Activated B cell treated with CpG ODN at 0.5 μM for 24 hours (primary cell): ENCODE results near the gene SPTLC3. TPM values are rescaled to one million over a fixed set of nuclear protein-coding genes. Genes with fewer than 3 reads are reported as not detected.

Experiments
- ATAC-seq: fragments of 200-7000 bp; cut with Tn5 transposase; one replicate; pipeline ENCODE4 v1.10.0; 2021; ENCODE audit warnings: low read depth, mild to moderate bottlenecking, moderate library complexity
- CTCF ChIA-PET: fragments of 350-600 bp; sonication (Branson Sonifier 250); formaldehyde crosslinking; loops from one replicate; lab custom pipeline; 2021; ENCODE audit warnings: antibody characterized with exemption; lab: Charles Lee
- POLR2A ChIA-PET: fragments of 350-600 bp; sonication (Branson Sonifier 250); formaldehyde crosslinking; loops from one replicate; lab custom pipeline; 2021; ENCODE audit warnings: antibody characterized with exemption; lab: Charles Lee
- DNase-seq: peaks from one replicate; pipeline ENCODE4 v3.0.0; 2022
- H3K27ac Mint-ChIP-seq: one replicate; pipeline ENCODE4 v1.8.0; 2020; ENCODE audit warnings: mixed read lengths
- H3K27me3 Mint-ChIP-seq: one replicate; pipeline ENCODE4 v1.8.0; 2021; ENCODE audit warnings: mixed read lengths
- H3K36me3 Mint-ChIP-seq: one replicate; pipeline ENCODE4 v1.8.0; 2021; ENCODE audit warnings: low read depth, mixed read lengths
- H3K4me1 Mint-ChIP-seq: one replicate; pipeline ENCODE4 v1.8.0; 2021; ENCODE audit warnings: mixed read lengths
- H3K4me3 Mint-ChIP-seq: one replicate; pipeline ENCODE4 v1.8.0; 2020; ENCODE audit warnings: mild to moderate bottlenecking, mixed read lengths
- H3K9me3 Mint-ChIP-seq: one replicate; pipeline ENCODE4 v1.8.0; 2020; ENCODE audit warnings: mixed read lengths
- intact Hi-C: fragments of 100-400 bp; cut with micrococcal nuclease; formaldehyde crosslinking; loops from one replicate; pipeline ENCODE4 v1.15.1; 2024
- total RNA-seq: library from RNA; stranded (reverse); gene quantifications from 2 replicates; pipeline ENCODE4 v1.2.3, GENCODE V29; 2022
- TF ChIP-seq, protein P1 (sequence below): fragments of 200-600 bp; IDR thresholded peaks from one replicate; pipeline ENCODE4 v1.8.0; 2022; ENCODE audit warnings: antibody characterized with exemption, mild to moderate bottlenecking

SPTLC3 gene
- total RNA-seq, 1 donor from 2014 or later, result not detected

DNA sequence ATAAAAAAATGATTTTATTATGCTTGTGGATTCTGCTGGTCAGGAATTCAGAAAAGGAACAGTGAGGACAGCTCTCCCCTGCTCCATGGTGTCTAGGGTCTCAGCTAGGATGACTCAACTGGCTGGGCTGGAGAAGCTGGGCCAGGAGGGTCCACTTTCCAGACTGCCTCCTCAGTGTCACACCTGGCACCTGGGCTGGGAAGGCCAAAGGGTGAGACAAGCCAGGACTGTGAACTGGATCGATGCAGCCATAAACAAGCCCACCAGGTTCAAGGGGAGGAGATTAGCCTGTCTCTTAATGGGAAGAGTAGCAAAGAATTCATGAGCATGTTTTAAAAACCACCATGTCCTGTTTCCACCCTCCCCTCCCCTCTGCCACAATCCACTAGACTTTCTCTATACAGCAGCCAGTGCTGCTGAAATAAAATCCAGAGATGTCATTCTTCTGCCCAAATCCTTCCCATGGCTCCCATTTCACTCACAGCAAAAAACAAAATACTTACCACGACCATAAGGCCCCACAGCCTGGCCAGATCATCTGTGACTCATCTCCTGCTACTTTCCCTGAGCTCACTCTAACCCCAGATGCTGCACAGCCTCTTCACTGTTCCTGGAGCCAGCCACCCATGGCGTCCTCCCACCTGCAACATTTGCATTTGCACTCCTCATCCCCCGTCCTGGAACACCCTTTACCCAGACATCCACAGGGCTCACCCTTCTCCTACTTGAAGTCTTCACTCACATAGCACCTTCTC, 13.8 kb downstream of the SPTLC3 start:
- Mint-ChIP-seq H3K27ac (no peak overlapping the region), H3K4me3 (no peak overlapping the region), H3K27me3 (no peaks in the 10 kb centered on the region), H3K36me3 (no peaks in the 10 kb centered on the region), H3K4me1 (no peaks in the 10 kb centered on the region), H3K9me3 (peaks cover 15% of the 10 kb centered on the region)
- TF ChIP-seq, protein P1, sequence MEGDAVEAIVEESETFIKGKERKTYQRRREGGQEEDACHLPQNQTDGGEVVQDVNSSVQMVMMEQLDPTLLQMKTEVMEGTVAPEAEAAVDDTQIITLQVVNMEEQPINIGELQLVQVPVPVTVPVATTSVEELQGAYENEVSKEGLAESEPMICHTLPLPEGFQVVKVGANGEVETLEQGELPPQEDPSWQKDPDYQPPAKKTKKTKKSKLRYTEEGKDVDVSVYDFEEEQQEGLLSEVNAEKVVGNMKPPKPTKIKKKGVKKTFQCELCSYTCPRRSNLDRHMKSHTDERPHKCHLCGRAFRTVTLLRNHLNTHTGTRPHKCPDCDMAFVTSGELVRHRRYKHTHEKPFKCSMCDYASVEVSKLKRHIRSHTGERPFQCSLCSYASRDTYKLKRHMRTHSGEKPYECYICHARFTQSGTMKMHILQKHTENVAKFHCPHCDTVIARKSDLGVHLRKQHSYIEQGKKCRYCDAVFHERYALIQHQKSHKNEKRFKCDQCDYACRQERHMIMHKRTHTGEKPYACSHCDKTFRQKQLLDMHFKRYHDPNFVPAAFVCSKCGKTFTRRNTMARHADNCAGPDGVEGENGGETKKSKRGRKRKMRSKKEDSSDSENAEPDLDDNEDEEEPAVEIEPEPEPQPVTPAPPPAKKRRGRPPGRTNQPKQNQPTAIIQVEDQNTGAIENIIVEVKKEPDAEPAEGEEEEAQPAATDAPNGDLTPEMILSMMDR, result no peak
- DNase-seq (no peak), ATAC-seq (no peak)
- intact Hi-C loops, result no loop called here
- CTCF ChIA-PET, result no interaction called here
- POLR2A ChIA-PET, result no interaction called here

- no peak overlapping the region for H3K4me3 Mint-ChIP-seq
- H3K4me1 Mint-ChIP-seq, result no peaks in the 10 kb centered on the region
- ChIA-PET POLR2A (no interaction called here), CTCF (no interaction called here)
- H3K27ac Mint-ChIP-seq, result no peak overlapping the region
- intact Hi-C loops, result no loop called here
- TF ChIP-seq, protein P1, result no peak
- no peak for DNase-seq
- no peaks in the 10 kb centered on the region for H3K36me3 Mint-ChIP-seq
- ATAC-seq, result no peak
- no peaks in the 10 kb centered on the region for H3K27me3 Mint-ChIP-seq
- H3K9me3 Mint-ChIP-seq, result peaks cover 14% of the 10 kb centered on the region
These were observed 15.8 kb downstream of the SPTLC3 start for GRCh38 chr20:13024596-13024995.

GRCh38 chr20:13025181-13025580, 16.4 kb downstream of the SPTLC3 start:
- H3K27ac Mint-ChIP-seq, result no peak overlapping the region
- H3K4me1 Mint-ChIP-seq, result no peaks in the 10 kb centered on the region
- H3K27me3 Mint-ChIP-seq, result no peaks in the 10 kb centered on the region
- POLR2A ChIA-PET, result no interaction called here
- TF ChIP-seq, protein P1, result no peak
- H3K36me3 Mint-ChIP-seq, result no peaks in the 10 kb centered on the region
- DNase-seq (no peak), ATAC-seq (no peak)
- CTCF ChIA-PET, result no interaction called here
- intact Hi-C loops, result no loop called here
- H3K9me3 Mint-ChIP-seq, result peaks cover 14% of the 10 kb centered on the region
- H3K4me3 Mint-ChIP-seq, result no peak overlapping the region

DNA sequence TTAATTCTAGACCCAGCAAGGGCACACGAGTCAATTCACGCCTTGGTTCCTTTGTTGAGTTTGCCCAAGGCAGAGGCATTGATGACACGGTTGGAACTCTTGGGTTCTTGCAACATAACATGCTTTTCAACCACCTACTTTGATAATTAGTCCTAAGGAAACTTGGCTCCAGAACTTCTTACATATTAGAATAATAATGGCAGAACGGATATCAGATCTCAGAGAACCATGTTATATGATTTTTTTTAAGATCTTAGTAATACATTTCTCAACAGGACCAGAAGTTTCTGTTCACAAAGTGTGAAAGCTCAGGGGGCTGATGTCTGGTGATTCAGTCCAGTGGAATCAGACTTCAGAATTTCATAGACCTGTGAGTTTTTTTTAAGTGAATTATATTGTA, 19.2 kb downstream of the SPTLC3 start:
- Mint-ChIP-seq H3K4me1 (peaks cover 2% of the 10 kb centered on the region), H3K4me3 (no peak overlapping the region), H3K36me3 (no peaks in the 10 kb centered on the region), H3K27me3 (no peaks in the 10 kb centered on the region), H3K9me3 (peaks cover under 1% of the 10 kb centered on the region), H3K27ac (no peak overlapping the region)
- DNase-seq (no peak), ATAC-seq (no peak)
- ChIA-PET CTCF (no interaction called here), POLR2A (no interaction called here)
- TF ChIP-seq, protein P1, result no peak
- intact Hi-C loops, result no loop called here

DNA sequence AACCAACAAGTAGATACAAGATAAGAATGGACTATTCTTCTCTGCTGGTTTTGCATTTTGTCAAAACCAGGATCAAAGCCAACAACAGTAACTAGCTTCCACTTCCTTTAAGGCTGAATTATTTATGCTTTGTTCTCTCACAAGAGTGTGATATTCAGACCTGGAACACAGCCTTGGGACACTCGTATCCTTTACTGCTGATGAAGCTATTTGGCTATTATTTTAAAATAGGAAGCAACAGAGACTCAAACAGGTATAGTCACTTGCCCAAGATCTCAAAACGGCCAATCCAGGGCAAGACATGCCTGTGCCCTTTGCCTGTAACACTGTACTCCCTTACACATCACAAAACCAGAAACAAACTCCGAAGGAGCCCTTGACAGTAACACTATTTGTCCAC, 19.9 kb downstream of the SPTLC3 start:
- CTCF ChIA-PET, result no interaction called here
- H3K4me1 Mint-ChIP-seq, result peaks cover 2% of the 10 kb centered on the region
- no peaks in the 10 kb centered on the region for H3K36me3 Mint-ChIP-seq

More for the DNA sequence above, 19.9 kb downstream of the SPTLC3 start:
- no peak overlapping the region for H3K27ac Mint-ChIP-seq
- no peak overlapping the region for H3K4me3 Mint-ChIP-seq
- H3K9me3 Mint-ChIP-seq, result no peaks in the 10 kb centered on the region
- H3K27me3 Mint-ChIP-seq, result no peaks in the 10 kb centered on the region
- ATAC-seq (no peak), DNase-seq (no peak)
- POLR2A ChIA-PET, result no interaction called here
- TF ChIP-seq, protein P1, result no peak
- intact Hi-C loops, result no loop called here
